GM03348 (cell line): ENCODE results near the gene ZMYND8.

Experiments
- DNase-seq: peaks from one replicate; pipeline ENCODE4 v3.0.0; 2012; ENCODE audit warnings: low spot score

Gene ZMYND8

DNA sequence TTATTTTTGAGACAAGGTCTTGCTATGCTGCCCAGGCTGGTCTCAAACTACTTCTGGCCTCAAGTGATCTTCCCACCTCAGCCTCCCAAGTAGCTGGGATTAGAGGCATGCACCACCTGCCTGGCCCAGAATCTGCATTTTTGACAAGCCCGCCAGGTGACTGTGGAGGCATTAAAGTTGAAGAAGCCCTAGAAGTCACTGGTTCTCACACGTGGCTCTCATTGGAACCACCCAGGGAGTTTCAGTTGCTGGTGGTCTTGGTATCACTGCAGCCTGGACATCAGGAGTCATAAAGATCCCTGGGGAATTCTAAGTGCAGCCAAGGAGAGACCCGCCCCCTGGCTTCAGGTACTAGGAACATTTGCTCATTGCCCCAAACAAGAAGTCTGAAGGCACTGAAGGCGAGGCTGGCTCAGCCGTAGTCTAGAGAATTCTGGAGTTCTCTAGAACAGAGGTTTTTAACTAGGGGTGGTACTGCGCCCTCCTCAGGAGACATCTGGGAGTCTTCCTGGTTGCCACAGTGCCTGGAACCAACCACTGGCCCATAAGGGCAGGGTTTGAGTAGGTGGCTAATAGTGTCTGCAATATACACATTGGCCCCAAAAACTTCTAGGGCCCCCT is 182.8 kb downstream of the ZMYND8 start:
- no peak for DNase-seq

DNA sequence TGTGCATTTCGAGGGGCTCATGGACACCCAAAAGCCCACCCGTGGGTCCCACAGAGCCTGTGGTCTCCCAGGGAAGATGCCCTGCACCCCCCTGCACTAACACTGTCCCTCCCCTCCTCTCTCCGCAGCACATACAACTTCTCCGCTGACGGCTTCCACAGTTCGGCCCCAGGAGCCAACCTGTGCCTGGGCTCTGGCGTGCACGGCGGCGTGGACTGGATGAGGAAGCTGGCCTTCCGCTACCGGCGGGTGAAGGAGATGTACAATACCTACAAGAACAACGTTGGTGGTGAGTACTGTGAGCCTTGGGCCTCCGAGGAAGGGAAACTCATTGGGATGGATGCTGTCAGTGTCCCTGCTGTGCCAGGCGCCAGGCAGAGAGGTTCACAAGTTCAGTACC is 183.9 kb downstream of the ZMYND8 start:
- no peak for DNase-seq

DNA sequence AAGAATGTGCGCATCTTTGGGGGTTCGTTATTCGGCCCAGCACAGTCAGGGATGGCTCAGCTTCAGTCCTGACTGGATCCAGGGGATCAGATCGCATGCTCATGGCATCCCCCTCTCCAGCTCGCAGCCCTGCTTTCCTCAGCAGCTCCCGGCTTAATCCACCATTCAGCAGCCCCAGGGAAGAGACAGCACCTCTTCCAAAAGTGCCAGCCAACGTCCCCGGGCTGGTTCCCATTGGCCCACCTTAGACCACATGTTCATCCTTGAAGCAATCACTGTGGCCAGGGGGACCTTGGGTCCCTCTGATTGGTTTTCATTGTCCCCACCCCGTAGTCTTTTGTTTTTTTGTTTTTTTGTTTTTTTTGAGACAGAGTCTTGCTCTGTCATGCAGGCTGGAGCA is 188.7 kb downstream of the ZMYND8 start:
- DNase-seq, result no peak

GRCh38 chr20:47165376-47165865 is 191.1 kb downstream of the ZMYND8 start:
- DNase-seq, result no peak

DNA sequence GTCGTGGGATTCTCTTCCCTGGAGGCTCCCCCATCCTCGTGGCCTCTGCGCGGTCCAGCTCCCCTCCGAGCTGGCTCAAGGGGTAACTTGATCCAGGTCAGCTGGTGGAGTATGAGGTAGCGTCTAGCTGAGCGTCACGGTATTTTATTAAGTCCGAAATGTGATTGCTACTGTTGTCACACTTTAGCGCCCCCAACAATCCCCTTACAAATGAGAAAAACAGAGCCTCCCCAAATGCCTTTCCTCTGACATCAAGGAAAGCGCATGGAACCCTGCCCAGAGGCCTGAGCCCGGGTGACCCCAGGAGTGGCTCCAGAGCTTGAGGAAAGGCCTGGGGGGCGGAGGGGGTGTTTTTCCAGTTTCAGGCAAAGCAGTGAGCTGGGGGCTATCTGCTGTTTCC is 192.4 kb downstream of the ZMYND8 start:
- no peak for DNase-seq

- DNase-seq, result no peak
These were observed 195.1 kb downstream of the ZMYND8 start for GRCh38 chr20:47161411-47161810.

GRCh38 chr20:47160992-47161391 is 195.5 kb downstream of the ZMYND8 start:
- no peak for DNase-seq

DNA sequence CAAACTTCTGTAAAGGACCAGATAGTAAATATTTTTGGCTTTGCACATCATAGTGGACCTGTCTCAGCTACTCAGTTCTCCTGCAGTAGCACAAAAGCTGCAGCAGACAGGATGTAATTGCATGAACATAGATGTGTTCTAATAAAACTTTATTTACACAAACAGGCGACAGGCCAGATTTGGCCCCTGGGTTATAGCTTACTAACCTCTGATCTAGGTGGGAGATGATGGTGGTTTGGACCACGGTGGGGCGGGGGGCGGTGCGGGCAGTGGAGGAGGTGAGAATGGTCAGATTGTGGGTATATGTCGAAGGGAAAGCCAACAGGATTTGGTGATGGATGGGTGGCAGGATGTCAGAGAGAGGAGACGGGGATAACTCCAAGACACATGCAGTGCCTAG is 196.3 kb downstream of the ZMYND8 start:
- DNase-seq, result no peak
